ENCODE measurements around the gene LRRC36.

The LRRC36 gene

DNA sequence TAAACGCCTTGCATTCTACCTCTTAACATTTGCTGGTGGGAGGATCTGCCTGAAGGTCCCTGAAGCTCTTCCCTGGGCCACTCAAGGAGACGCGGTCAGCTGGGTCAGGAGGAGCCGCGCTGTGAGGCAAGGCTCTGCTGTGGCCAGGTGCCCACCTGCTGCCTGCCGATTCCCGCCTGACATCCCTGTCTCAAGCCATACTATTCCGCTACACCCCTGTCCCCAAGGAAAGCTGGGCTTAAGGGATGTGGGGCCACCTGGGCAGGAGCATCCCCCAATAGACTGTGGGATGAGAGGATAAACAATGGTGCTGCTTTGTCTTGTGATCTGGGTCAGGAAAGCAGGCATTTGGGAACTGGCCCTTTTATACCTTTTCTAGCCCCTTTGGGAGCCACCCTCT is 61.6 kb downstream of the LRRC36 start:
- TF ChIP-seq GATA3 (IDR thresholded peaks at IDR 0.05; ENCODE audit: low read depth, low read length) (no peak), GATA2 (IDR thresholded peaks at IDR 0.05; ENCODE audit: low read depth, low read length) (no peak)

DNA sequence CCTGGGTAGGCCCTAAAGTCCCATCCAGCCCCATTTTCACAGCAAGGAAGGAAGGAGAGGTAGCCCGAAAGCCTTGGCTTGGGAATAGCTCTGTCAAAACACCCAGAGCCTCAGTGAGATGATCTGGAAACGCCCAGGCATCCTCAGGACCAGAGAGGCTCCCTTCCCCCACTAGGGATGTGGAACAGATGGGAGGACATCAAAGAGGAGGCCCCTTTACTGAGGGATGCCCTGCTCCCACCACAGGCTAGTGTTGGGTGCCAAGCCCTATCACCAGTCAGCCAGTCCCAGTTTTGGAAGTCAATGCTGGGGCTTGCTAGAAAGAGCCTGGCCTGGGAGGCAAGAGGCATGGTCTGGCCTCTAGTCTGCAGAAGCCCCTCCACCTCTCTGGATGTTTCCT is 62.0 kb downstream of the LRRC36 start:
- TF ChIP-seq GATA2 (IDR thresholded peaks at IDR 0.05; ENCODE audit: low read depth, low read length) (no peak), GATA3 (IDR thresholded peaks at IDR 0.05; ENCODE audit: low read depth, low read length) (no peak)

GRCh38 chr16:67389911-67390815 is 63.5 kb downstream of the LRRC36 start:
- TF ChIP-seq GATA2 (IDR thresholded peaks at IDR 0.05; ENCODE audit: low read depth, low read length) (no peak), GATA3 (IDR thresholded peaks at IDR 0.05; ENCODE audit: low read depth, low read length) (no peak)

DNA sequence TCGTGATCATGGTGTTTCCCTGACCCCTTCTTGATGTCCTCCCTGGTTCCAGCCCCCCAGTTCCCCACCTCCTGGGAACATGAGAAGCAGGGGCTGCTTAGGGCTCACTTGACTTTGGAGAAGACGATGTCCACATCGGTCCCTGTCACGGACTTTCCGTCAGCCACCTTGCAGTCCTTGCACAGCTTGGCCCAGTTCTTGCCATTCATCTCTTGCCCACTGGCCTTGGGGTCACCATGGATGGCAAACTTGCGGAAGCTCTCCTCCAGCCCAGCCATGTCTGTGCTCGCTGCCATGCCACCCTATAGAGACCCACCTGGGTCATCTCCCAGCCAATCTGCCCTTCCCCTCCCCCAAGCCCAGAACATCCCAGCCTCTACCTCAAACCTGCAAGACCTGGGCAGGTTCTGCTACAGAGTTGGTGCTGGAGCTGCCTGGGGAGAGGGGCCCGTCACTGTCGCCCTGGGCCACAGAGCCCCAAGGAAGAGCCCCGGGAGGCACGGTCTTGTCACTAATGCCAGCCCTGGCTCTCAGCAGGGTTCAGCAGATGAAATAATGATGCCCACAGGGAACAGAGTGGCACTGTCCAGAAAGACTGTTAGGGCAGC is 64.3 kb downstream of the LRRC36 start:
- TF ChIP-seq GATA3 (IDR thresholded peaks at IDR 0.05; ENCODE audit: low read depth, low read length) (no peak), GATA2 (IDR thresholded peaks at IDR 0.05; ENCODE audit: low read depth, low read length) (no peak)

DNA sequence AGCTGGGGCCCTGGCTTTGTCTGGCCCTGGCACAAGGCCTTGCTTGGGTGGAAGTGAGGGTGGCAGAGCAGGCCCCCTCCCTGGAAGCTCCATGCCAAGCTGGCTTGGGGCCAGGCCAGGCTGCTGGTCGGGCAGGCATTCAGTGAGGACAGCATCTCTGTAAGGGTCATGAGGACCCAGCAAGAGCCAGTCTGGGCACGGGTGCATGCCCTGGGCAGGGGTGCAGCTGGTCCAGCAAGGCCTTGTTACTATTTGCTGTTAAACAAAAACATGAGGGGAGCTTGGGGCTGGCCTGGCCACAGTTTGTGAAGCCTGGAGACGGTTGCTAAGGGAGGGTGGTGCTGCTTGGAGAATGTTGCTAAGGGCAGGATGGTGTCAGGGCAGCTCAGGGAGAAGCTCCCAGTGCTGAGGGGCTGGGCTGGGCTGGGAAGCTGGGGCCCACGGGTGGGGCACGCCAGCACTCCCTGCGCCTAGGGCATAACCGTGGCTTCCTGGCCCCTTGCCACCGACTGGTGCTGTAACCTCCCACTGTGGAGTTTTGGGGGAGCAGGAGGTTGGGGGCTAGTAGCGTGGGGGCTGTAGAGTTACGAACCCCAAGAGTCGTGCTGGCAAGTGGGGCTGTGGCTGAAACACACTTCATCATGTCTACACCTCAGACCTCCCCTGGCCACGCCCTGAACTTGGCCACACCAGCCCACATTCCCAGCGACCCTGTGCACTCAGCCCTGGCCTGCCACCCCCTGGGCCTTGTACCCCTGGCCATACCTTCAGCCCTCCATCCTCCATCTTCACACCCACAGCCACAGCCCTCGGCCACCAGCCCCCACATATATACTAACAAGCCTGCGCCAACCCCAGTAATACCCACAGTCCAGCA is 65.0 kb downstream of the LRRC36 start:
- TF ChIP-seq GATA3 (IDR thresholded peaks at IDR 0.05; ENCODE audit: low read depth, low read length) (no peak), GATA2 (IDR thresholded peaks at IDR 0.05; ENCODE audit: low read depth, low read length) (no peak)

- TF ChIP-seq GATA2 (IDR thresholded peaks at IDR 0.05; ENCODE audit: low read depth, low read length) (no peak), GATA3 (IDR thresholded peaks at IDR 0.05; ENCODE audit: low read depth, low read length) (no peak)
These were observed 65.9 kb downstream of the LRRC36 start for GRCh38 chr16:67392301-67393059.

- TF ChIP-seq GATA3 (IDR thresholded peaks at IDR 0.05; ENCODE audit: low read depth, low read length) (no peak), GATA2 (IDR thresholded peaks at IDR 0.05; ENCODE audit: low read depth, low read length) (no peak)
These were observed 66.6 kb downstream of the LRRC36 start, which contains the start of gene TPPP3 for GRCh38 chr16:67393111-67393787. TPPP3 (minus strand) TSS chr16:67393498; CDS start chr16:67391111, 2,387 bp downstream.

GRCh38 chr16:67393788-67394154 is 67.2 kb downstream of the LRRC36 start:
- TF ChIP-seq GATA3 (IDR thresholded peaks at IDR 0.05; ENCODE audit: low read depth, low read length), result no peak
- TF ChIP-seq GATA2 (IDR thresholded peaks at IDR 0.05; ENCODE audit: low read depth, low read length), result no peak

DNA sequence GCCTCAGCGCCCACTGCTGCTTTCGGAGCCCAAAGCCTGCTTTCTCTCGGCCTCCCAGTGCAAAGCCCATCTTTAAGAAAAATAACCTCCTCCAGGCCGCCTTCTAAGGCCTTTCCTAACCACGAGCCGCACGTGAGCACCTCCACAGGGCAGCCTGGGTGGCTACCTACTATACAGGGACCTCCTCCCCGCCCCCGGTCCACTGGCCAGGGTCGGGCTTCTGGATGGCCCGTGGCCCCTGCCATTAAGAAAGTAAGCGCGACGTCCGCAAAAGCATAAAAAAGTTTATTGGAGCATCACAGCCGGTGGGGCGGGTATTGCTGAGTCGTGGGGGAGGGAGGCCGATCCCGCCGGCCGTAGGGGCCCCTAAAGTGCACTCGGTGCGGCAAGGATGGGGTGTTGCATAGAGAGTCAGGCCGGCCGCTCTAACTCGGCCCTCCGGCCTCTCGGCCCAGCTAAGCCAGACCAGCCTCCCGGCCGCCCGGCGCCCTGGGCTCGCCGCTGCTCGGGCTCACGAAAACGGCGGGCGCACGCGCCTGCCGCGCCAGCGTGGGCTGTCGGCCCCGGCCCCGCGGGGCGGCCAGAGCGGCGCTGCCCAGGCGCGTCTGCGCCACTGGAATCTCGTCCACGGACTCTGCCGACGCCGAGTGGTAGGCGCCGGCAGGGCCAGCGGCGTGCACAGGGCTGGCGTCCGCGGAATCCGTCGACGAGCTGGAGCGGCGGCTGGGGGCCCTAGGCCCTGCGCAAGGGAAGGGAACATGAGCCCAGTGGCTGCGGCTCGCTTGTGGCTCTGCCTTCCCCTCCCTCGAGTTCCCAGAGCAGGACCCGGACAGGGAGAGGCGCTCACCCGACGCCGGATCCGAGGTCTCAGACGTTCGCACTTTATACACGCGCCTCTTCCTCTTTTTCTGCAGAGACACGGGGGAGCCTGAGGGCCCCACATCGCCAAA is 67.8 kb downstream of the LRRC36 start:
- no peak for TF ChIP-seq GATA2 (IDR thresholded peaks at IDR 0.05; ENCODE audit: low read depth, low read length)
- no peak for TF ChIP-seq GATA3 (IDR thresholded peaks at IDR 0.05; ENCODE audit: low read depth, low read length)

DNA sequence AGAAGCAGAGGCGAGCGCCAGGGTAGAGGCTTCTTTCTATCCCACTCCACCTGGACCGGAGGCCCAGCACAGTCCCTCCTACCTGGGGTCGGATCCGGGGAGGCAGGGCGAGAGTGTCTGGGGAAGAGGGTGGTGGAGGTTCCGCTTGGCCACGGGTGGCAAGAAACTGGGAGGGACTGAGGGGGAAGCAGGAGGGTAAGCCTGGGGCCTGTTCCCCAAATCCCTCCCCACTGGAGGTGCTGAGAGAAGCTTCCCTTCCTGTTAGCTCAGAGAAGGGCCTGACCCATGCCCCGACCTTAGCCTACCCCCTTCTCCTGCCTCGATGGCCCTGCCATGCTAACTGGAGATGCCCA is 68.5 kb downstream of the LRRC36 start:
- TF ChIP-seq GATA3 (IDR thresholded peaks at IDR 0.05; ENCODE audit: low read depth, low read length), result no peak
- no peak for TF ChIP-seq GATA2 (IDR thresholded peaks at IDR 0.05; ENCODE audit: low read depth, low read length)

DNA sequence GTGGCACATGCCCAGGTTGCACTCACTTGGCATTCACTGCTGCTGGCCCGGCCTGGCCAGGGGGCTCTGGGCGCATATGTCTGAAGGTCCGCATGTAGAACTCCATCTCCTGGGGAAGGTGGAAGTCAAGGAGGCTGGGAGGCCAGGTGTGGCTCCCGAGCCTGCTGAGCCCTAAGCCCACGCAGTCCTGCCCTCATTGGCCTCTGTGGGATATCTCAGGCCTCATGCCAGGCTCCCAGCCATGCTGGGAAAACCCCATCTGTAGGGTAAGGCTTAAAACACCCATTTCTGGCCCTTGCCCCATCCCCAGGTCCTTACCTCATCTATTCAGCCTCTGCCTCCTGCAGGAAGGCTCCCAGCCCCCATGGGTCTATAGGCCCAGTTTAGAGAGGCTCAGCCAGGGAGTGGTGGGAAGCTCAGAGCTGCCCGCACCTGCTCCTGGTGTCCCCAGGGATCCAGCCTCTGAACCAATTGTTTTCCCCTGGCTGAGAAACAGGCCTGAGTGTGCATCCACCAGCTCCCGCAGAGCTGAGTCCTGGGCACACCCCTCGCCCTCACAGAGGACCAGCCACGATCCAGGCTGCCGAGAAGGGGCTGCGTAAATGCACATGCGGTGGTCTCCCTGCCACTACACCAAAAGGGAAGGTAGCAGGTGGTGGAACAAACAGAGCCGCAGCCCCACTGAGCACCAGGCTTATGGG is 69.0 kb downstream of the LRRC36 start:
- TF ChIP-seq GATA3 (IDR thresholded peaks at IDR 0.05; ENCODE audit: low read depth, low read length), result no peak
- no peak for TF ChIP-seq GATA2 (IDR thresholded peaks at IDR 0.05; ENCODE audit: low read depth, low read length)
